GM23338 (cell line): ENCODE data around the gene LRRC27. TPM values are rescaled to one million over a fixed set of nuclear protein-coding genes. Genes with fewer than 3 reads are reported as not detected.
A peak's percentile ranks its signal among the peaks of the same experiment; 100 is the strongest.

ENCODE experiments used
- ATAC-seq: fragments of 200-7000 bp; cut with Tn5 transposase; 3 replicates; pipeline ENCODE4 v1.9.1; 2020
- DNase-seq: peaks from one replicate; pipeline ENCODE4 v3.0.0-alpha.2; 2015; ENCODE audit warnings: low spot score
- H2AFZ ChIP-seq: fragments of 200-600 bp; sonication (generic); 2 replicates; pipeline ENCODE4 v1.8.0; 2016; ENCODE audit warnings: antibody characterized with exemption, mild to moderate bottlenecking, moderate library complexity
- H3F3A ChIP-seq: fragments of 200-600 bp; sonication (generic); replicated peaks from 2 replicates; pipeline ENCODE4 v1.8.0; 2017; ENCODE audit warnings: antibody characterized with exemption, mixed run types, low read depth
- H3K27ac ChIP-seq: fragments of 200-600 bp; sonication (generic); 2 replicates; pipeline ENCODE4 v1.6.1; 2016; ENCODE audit warnings: low read depth
- H3K27me3 ChIP-seq: fragments of 200-600 bp; sonication (generic); 2 replicates; pipeline ENCODE4 v1.8.0; 2016; ENCODE audit warnings: mild to moderate bottlenecking, mixed run types, moderate library complexity; ENCODE audit not compliant: insufficient read depth
- H3K36me3 ChIP-seq: fragments of 200-600 bp; sonication (generic); 2 replicates; pipeline ENCODE4 v1.8.0; 2016; ENCODE audit warnings: mild to moderate bottlenecking; ENCODE audit not compliant: insufficient read depth
- H3K4me1 ChIP-seq: fragments of 200-600 bp; sonication (generic); 2 replicates; pipeline ENCODE4 v1.8.0; 2016; ENCODE audit warnings: mild to moderate bottlenecking, moderate library complexity; ENCODE audit not compliant: insufficient read depth
- H3K4me2 ChIP-seq: fragments of 200-600 bp; sonication (generic); 2 replicates; pipeline ENCODE4 v1.7.1; 2017; ENCODE audit warnings: mixed run types
- H3K4me3 ChIP-seq: fragments of 200-600 bp; sonication (generic); 2 replicates; pipeline ENCODE4 v1.6.1; 2016; ENCODE audit warnings: mixed run types
- H3K79me2 ChIP-seq: fragments of 200-600 bp; sonication (generic); replicated peaks from 2 replicates; pipeline ENCODE4 v1.8.0; 2017; ENCODE audit warnings: mild to moderate bottlenecking; ENCODE audit not compliant: insufficient read depth
- H3K9me2 ChIP-seq: fragments of 200-600 bp; sonication (generic); 2 replicates; pipeline ENCODE4 v1.8.0; 2017; ENCODE audit not compliant: insufficient read depth
- H4K20me1 ChIP-seq: fragments of 200-600 bp; sonication (generic); replicated peaks from 2 replicates; pipeline ENCODE4 v1.8.0; 2017; ENCODE audit warnings: mild to moderate bottlenecking; ENCODE audit not compliant: insufficient read depth
- H3K27ac Mint-ChIP-seq: 2 replicates; pipeline ENCODE4 v1.8.0; 2020; ENCODE audit warnings: inconsistent platforms, mild to moderate bottlenecking, moderate library complexity, mixed read lengths
- H3K27me3 Mint-ChIP-seq: 3 replicates; pipeline ENCODE4 v1.8.0; 2022; ENCODE audit warnings: low read depth, mild to moderate bottlenecking, moderate library complexity, mixed read lengths, inconsistent platforms; ENCODE audit not compliant: insufficient read depth, poor library complexity
- H3K36me3 Mint-ChIP-seq: 3 replicates; pipeline ENCODE4 v1.8.0; 2021; ENCODE audit warnings: low read depth, mild to moderate bottlenecking, inconsistent platforms, moderate library complexity, mixed read lengths
- H3K4me1 Mint-ChIP-seq: 3 replicates; pipeline ENCODE4 v1.8.0; 2020; ENCODE audit warnings: mild to moderate bottlenecking, inconsistent platforms, mixed read lengths
- H3K4me3 Mint-ChIP-seq: 3 replicates; pipeline ENCODE4 v1.8.0; 2021; ENCODE audit warnings: moderate library complexity, mild to moderate bottlenecking, inconsistent platforms, mixed read lengths
- H3K9me3 Mint-ChIP-seq: 3 replicates; pipeline ENCODE4 v1.8.0; 2020; ENCODE audit warnings: moderate library complexity, mild to moderate bottlenecking, inconsistent platforms, mixed read lengths
- EZH2 ChIP-seq: fragments of 200-600 bp; sonication (generic); IDR thresholded peaks from one replicate; pipeline ENCODE4 v1.8.0; 2017; ENCODE audit warnings: antibody characterized with exemption, mild to moderate bottlenecking, low read depth; ENCODE audit not compliant: unreplicated experiment
- EZH2phosphoT487 ChIP-seq: fragments of 200-600 bp; sonication (generic); IDR thresholded peaks from one replicate; pipeline ENCODE4 v1.8.1; 2018; ENCODE audit warnings: antibody characterized with exemption; ENCODE audit not compliant: unreplicated experiment
- POLR2AphosphoS5 ChIP-seq: IDR thresholded peaks from 2 replicates; pipeline ENCODE4 v1.6.1; 2016; ENCODE audit warnings: antibody characterized with exemption, low read depth
- STAT1 ChIP-seq: IDR thresholded peaks from one replicate; pipeline ENCODE4 v1.6.1; 2016; ENCODE audit warnings: antibody characterized with exemption; ENCODE audit not compliant: unreplicated experiment
- ZNF114 ChIP-seq: fragments of 250-450 bp; sonication (Bioruptor Pico); IDR thresholded peaks from 2 replicates; pipeline ENCODE4 v1.5.0; 2020; ENCODE audit warnings: mild to moderate bottlenecking, moderate library complexity
- ZNF331 ChIP-seq: fragments of 250-450 bp; sonication (Bioruptor Pico); IDR thresholded peaks from 2 replicates; pipeline ENCODE4 v1.5.0; 2020; ENCODE audit warnings: low read depth, mild to moderate bottlenecking, moderate library complexity
- polyA plus RNA-seq: library from polyadenylated mRNA; unstranded; fragments of >200 nt; fragmentation: Nextera tagmentation; extraction: Ambion mirVana; gene quantifications from 2 replicates; pipeline ENCODE4 v1.2.1, GENCODE V29; 2016
- total RNA-seq: library from RNA; depleted of rRNA; stranded (reverse); fragments of >200 nt; shearing (Covaris generic); gene quantifications from 2 replicates; pipeline ENCODE4 v1.2.3, GENCODE V29; 2014
- TF ChIP-seq, protein P1 (sequence below): IDR thresholded peaks from one replicate; pipeline ENCODE4 v1.6.1; 2018; ENCODE audit warnings: antibody characterized with exemption; ENCODE audit not compliant: unreplicated experiment
- TF ChIP-seq, protein P2 (sequence below), 2 experiments: fragments of 200-600 bp in 1 of 2; sonication (generic) in 1 of 2; conservative IDR thresholded peaks; 2 replicates each; pipeline versions ENCODE4 v1.5.1 to v1.6.1; 2016 to 2017; ENCODE audit warnings: antibody characterized with exemption in 2 of 2, low read depth in 2 of 2, mild to moderate bottlenecking in 2 of 2, moderate library complexity in 1 of 2
- TF ChIP-seq, protein P3 (sequence below): IDR thresholded peaks from 2 replicates; pipeline ENCODE4 v1.6.1; 2016; ENCODE audit warnings: antibody characterized with exemption

The LRRC27 gene
- total and polyA plus RNA-seq, 2 experiments from 2014 or later = 2.9 to 3.5 TPM

DNA sequence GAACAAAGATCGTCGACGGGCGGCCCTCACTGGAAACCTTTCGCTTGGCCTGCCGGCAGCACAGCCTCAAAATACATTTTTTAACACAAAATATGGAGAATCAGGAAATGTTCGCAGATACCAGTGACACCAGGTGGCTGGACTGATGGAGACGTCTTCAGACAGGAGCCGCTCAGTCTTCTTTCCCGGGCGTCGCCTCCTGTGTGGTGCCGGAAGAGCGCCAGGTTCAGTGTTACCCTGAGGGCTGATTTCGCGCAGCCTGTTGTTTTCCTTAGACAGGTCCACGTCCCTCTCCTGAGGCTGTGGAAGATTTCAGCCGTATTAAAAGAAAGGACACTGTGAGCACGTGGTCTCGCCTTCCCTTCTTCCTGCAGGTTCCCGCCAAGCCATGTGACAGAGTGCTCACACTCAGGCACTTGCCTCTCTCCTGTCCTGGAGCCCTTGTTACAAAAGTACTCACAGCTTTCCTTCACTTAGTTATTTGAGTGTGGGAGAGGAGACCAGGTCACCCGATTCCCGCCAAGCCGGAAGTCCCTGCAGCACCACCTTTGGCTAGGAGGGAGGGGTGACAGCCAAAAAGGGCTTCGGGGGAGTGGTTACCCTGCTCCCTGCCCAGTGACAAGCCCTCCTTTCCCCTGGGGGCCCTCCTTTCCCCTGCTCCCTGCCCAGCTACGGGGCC lies 43.3 kb downstream of the LRRC27 start (continued):
- TF ChIP-seq, protein P1, sequence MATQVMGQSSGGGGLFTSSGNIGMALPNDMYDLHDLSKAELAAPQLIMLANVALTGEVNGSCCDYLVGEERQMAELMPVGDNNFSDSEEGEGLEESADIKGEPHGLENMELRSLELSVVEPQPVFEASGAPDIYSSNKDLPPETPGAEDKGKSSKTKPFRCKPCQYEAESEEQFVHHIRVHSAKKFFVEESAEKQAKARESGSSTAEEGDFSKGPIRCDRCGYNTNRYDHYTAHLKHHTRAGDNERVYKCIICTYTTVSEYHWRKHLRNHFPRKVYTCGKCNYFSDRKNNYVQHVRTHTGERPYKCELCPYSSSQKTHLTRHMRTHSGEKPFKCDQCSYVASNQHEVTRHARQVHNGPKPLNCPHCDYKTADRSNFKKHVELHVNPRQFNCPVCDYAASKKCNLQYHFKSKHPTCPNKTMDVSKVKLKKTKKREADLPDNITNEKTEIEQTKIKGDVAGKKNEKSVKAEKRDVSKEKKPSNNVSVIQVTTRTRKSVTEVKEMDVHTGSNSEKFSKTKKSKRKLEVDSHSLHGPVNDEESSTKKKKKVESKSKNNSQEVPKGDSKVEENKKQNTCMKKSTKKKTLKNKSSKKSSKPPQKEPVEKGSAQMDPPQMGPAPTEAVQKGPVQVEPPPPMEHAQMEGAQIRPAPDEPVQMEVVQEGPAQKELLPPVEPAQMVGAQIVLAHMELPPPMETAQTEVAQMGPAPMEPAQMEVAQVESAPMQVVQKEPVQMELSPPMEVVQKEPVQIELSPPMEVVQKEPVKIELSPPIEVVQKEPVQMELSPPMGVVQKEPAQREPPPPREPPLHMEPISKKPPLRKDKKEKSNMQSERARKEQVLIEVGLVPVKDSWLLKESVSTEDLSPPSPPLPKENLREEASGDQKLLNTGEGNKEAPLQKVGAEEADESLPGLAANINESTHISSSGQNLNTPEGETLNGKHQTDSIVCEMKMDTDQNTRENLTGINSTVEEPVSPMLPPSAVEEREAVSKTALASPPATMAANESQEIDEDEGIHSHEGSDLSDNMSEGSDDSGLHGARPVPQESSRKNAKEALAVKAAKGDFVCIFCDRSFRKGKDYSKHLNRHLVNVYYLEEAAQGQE = no peak
- TF ChIP-seq EZH2phosphoT487 = no peak
- no peak for TF ChIP-seq EZH2
- no peak for TF ChIP-seq ZNF114
- no peak for TF ChIP-seq STAT1
- TF ChIP-seq, protein P2, sequence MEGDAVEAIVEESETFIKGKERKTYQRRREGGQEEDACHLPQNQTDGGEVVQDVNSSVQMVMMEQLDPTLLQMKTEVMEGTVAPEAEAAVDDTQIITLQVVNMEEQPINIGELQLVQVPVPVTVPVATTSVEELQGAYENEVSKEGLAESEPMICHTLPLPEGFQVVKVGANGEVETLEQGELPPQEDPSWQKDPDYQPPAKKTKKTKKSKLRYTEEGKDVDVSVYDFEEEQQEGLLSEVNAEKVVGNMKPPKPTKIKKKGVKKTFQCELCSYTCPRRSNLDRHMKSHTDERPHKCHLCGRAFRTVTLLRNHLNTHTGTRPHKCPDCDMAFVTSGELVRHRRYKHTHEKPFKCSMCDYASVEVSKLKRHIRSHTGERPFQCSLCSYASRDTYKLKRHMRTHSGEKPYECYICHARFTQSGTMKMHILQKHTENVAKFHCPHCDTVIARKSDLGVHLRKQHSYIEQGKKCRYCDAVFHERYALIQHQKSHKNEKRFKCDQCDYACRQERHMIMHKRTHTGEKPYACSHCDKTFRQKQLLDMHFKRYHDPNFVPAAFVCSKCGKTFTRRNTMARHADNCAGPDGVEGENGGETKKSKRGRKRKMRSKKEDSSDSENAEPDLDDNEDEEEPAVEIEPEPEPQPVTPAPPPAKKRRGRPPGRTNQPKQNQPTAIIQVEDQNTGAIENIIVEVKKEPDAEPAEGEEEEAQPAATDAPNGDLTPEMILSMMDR (conservative IDR thresholded peaks at IDR 0.05; ENCODE audit: low read depth in 2 of 2) = no peak
- TF ChIP-seq ZNF331 (CRISPR knock-in tag) = no peak
- TF ChIP-seq, protein P3, sequence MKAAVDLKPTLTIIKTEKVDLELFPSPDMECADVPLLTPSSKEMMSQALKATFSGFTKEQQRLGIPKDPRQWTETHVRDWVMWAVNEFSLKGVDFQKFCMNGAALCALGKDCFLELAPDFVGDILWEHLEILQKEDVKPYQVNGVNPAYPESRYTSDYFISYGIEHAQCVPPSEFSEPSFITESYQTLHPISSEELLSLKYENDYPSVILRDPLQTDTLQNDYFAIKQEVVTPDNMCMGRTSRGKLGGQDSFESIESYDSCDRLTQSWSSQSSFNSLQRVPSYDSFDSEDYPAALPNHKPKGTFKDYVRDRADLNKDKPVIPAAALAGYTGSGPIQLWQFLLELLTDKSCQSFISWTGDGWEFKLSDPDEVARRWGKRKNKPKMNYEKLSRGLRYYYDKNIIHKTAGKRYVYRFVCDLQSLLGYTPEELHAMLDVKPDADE = no peak

DNA sequence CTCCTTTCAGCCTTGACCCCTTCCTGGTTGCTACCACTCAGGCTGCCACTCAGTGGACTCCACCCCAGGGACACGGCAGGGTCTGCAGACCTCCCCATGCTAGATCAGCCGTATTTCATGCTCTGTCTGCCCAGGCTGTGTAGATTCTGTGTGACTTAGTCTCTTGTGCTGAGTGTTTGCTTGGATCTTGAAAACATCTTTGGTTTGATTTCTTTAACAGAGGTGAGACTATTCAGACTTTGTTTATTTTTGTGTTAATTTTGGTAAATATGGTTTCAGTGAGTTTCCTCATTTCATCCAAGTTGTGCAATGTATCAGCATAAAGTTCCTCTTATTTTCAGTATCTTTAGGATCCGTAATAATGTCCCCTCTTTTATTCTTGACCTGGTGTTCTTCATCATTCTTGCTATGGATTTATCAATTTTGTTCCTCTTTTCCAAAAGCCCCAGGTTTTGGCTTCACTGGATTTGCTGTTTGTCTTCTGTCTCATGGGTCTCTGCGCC lies 43.9 kb downstream of the LRRC27 start:
- no peaks in the 10 kb centered on the region for H3F3A ChIP-seq
- H3K27me3 Mint-ChIP-seq = peaks cover 3% of the 10 kb centered on the region
- no peaks in the 10 kb centered on the region for H3K9me2 ChIP-seq
- no peak overlapping the region for H3K4me3 Mint-ChIP-seq
- no peak overlapping the region for H3K4me3 ChIP-seq
- no peak overlapping the region for H3K27ac Mint-ChIP-seq
- no peaks in the 10 kb centered on the region for H3K4me1 ChIP-seq
- DNase-seq (no peak), ATAC-seq (no peak)
- H3K4me2 ChIP-seq = no peak overlapping the region
- H3K9me3 Mint-ChIP-seq = no peaks in the 10 kb centered on the region
- peaks cover 3% of the 10 kb centered on the region; the same call in 2 of the 3 replicates for H3K36me3 Mint-ChIP-seq
- H3K4me1 Mint-ChIP-seq = peaks cover 8% of the 10 kb centered on the region
- no peak overlapping the region for H3K27ac ChIP-seq
- no peaks in the 10 kb centered on the region for H4K20me1 ChIP-seq
- no peaks in the 10 kb centered on the region for H3K79me2 ChIP-seq
- TF ChIP-seq ZNF331 (CRISPR knock-in tag) (no peak), EZH2phosphoT487 (no peak), POLR2AphosphoS5 (no peak)
- TF ChIP-seq, protein P2 (conservative IDR thresholded peaks at IDR 0.05; ENCODE audit: low read depth in 2 of 2) = no peak
- no peaks in the 10 kb centered on the region for H3K36me3 ChIP-seq
- H2AFZ ChIP-seq = peak overlapping the region; percentile 76
- H3K27me3 ChIP-seq = no peaks in the 10 kb centered on the region
